Fibroblast of pulmonary artery (primary cell): Measurements from ENCODE around the gene ARMH1.

Source experiments
- DNase-seq: peaks from one replicate; pipeline ENCODE4 v3.0.0-alpha.2; 2010; ENCODE audit warnings: low read depth
- H3K4me3 ChIP-seq: replicated peaks from 2 replicates; pipeline ENCODE4 v1.5.1; 2011; ENCODE audit warnings: low read depth, mild to moderate bottlenecking, control low read depth, low read length, moderate library complexity
- CTCF ChIP-seq: IDR thresholded peaks from 2 replicates; pipeline ENCODE4 v1.5.1; 2011; ENCODE audit warnings: mild to moderate bottlenecking, control low read depth, low read length, inconsistent platforms; ENCODE audit errors: missing control alignments

Gene ARMH1

GRCh38 chr1:44640200-44640853, 34.2 kb upstream of the ARMH1 start:
- no peak for DNase-seq
- H3K4me3 ChIP-seq, result no peak overlapping the region
- no peak for TF ChIP-seq CTCF

GRCh38 chr1:44641126-44642102, 33.1 kb upstream of the ARMH1 start:
- TF ChIP-seq CTCF, result no peak
- no peak for DNase-seq
- H3K4me3 ChIP-seq, result no peak overlapping the region

- no peak for DNase-seq
Measured at GRCh38 chr1:44642255-44642654, 32.3 kb upstream of the ARMH1 start.

GRCh38 chr1:44642925-44643324, 31.6 kb upstream of the ARMH1 start:
- DNase-seq, result no peak
- no peak for TF ChIP-seq CTCF
- no peak overlapping the region for H3K4me3 ChIP-seq

More at GRCh38 chr1:44642255-44642654, 32.3 kb upstream of the ARMH1 start:
- TF ChIP-seq CTCF, result no peak
- no peak overlapping the region for H3K4me3 ChIP-seq

- no peak for TF ChIP-seq CTCF
- no peak for DNase-seq
- H3K4me3 ChIP-seq, result no peak overlapping the region
Measured at GRCh38 chr1:44643721-44644334, 30.7 kb upstream of the ARMH1 start.

- H3K4me3 ChIP-seq, result no peak overlapping the region
- no peak for DNase-seq
- no peak for TF ChIP-seq CTCF
Measured at GRCh38 chr1:44644806-44645205, 29.7 kb upstream of the ARMH1 start.
